Ascending aorta (tissue), 2 donors: ENCODE data around the gene NOCT. TPM values are rescaled to one million over a fixed set of nuclear protein-coding genes. Genes with fewer than 3 reads are reported as not detected.
"Not testable (repeated sequence)": the region's sequence is repeated elsewhere in the genome, so short reads cannot be mapped to it uniquely, and the experiment has no call there.

Experiments
- DNase-seq, 2 donors: peaks; one replicate each; pipeline ENCODE4 v3.0.0-alpha.2; 2019; ENCODE audit warnings: low spot score in 2 of 2
- H3K27ac ChIP-seq, 2 donors: fragments of 200-600 bp; sonication (generic); one replicate each; pipeline ENCODE4 v1.5.1; 2016 to 2017; ENCODE audit warnings: mild to moderate bottlenecking in 1 of 2
- H3K27me3 ChIP-seq: fragments of 200-600 bp; sonication (generic); one replicate; pipeline ENCODE4 v1.5.1; 2017
- H3K36me3 ChIP-seq, 2 donors: fragments of 200-600 bp; sonication (generic); one replicate each; pipeline ENCODE4 v1.5.1; 2016
- H3K4me1 ChIP-seq, 2 donors: fragments of 200-600 bp; sonication (generic); one replicate each; pipeline ENCODE4 v1.5.1; 2016 to 2017; ENCODE audit warnings: mild to moderate bottlenecking in 1 of 2
- H3K4me3 ChIP-seq, 2 donors: fragments of 200-600 bp; sonication (generic); one replicate each; pipeline ENCODE4 v1.5.1; 2016 to 2017; ENCODE audit warnings: mild to moderate bottlenecking in 1 of 2
- H3K9me3 ChIP-seq, 2 donors: fragments of 200-600 bp; sonication (generic); one replicate each; pipeline ENCODE4 v1.5.1; 2016
- CTCF ChIP-seq, 3 experiments: fragments of 200-600 bp in 2 of 3; fragments of 450-650 bp in 1 of 3; sonication (generic) in 2 of 3; IDR thresholded peaks; one replicate each; pipeline ENCODE4 v1.5.1; 2016 to 2019; ENCODE audit warnings: antibody characterized with exemption in 3 of 3, mild to moderate bottlenecking in 1 of 3, moderate library complexity in 1 of 3
- intact Hi-C: fragments of 100-400 bp; cut with DNase I; formaldehyde crosslinking; loops from one replicate; pipeline ENCODE4 v1.15.1; 2023
- total RNA-seq: library from RNA; depleted of rRNA; stranded (reverse); fragments of >200 nt; gene quantifications from one replicate; pipeline ENCODE4 v1.1.0, GENCODE V29; 2016

NOCT gene
- total RNA-seq, 1 donor from 2014 or later = 9.9 TPM

GRCh38 chr4:138983690-138984089 is 31.9 kb upstream of the NOCT start:
- no peak for DNase-seq
- Histone ChIP-seq H3K4me3 (no peak overlapping the region), H3K36me3 (no peaks in the 10 kb centered on the region), H3K9me3 (no peaks in the 10 kb centered on the region), H3K27me3 (no peaks in the 10 kb centered on the region), H3K27ac (no peak overlapping the region), H3K4me1 (no peaks in the 10 kb centered on the region)
- no peak for TF ChIP-seq CTCF (IDR thresholded peaks at IDR 0.05)
- intact Hi-C loops = no loop called here

- Histone ChIP-seq H3K9me3 (no peaks in the 10 kb centered on the region), H3K27me3 (no peaks in the 10 kb centered on the region), H3K4me1 (no peaks in the 10 kb centered on the region), H3K36me3 (no peaks in the 10 kb centered on the region), H3K27ac (no peak overlapping the region), H3K4me3 (no peak overlapping the region)
- TF ChIP-seq CTCF (IDR thresholded peaks at IDR 0.05) = no peak
- no peak for DNase-seq
- intact Hi-C loops = no loop called here
Measured at GRCh38 chr4:138984647-138985046, 30.9 kb upstream of the NOCT start.

- intact Hi-C loops = no loop called here
- Histone ChIP-seq H3K9me3 (no peaks in the 10 kb centered on the region), H3K4me3 (no peak overlapping the region), H3K4me1 (no peaks in the 10 kb centered on the region), H3K27ac (no peak overlapping the region), H3K36me3 (no peaks in the 10 kb centered on the region), H3K27me3 (no peaks in the 10 kb centered on the region)
- no peak for TF ChIP-seq CTCF (IDR thresholded peaks at IDR 0.05)
- no peak for DNase-seq
Measured at GRCh38 chr4:138992676-138993075, 22.9 kb upstream of the NOCT start.

- no peak overlapping the region for H3K4me3 ChIP-seq
- no peak for TF ChIP-seq CTCF (IDR thresholded peaks at IDR 0.05)
- no peak overlapping the region for H3K27ac ChIP-seq
- no peaks in the 10 kb centered on the region for H3K27me3 ChIP-seq
- no peaks in the 10 kb centered on the region for H3K36me3 ChIP-seq
- H3K4me1 ChIP-seq = no peaks in the 10 kb centered on the region
- no peaks in the 10 kb centered on the region for H3K9me3 ChIP-seq
- no peak for DNase-seq
- intact Hi-C loops = no loop called here
Measured at GRCh38 chr4:138996090-138996489, 19.5 kb upstream of the NOCT start.

GRCh38 chr4:138999666-139000065 is 15.9 kb upstream of the NOCT start:
- H3K27ac ChIP-seq = no peak overlapping the region
- no peaks in the 10 kb centered on the region for H3K36me3 ChIP-seq
- no peaks in the 10 kb centered on the region for H3K9me3 ChIP-seq
- no peak for TF ChIP-seq CTCF (IDR thresholded peaks at IDR 0.05)
- no peak for DNase-seq
- H3K27me3 ChIP-seq = no peaks in the 10 kb centered on the region
- no peaks in the 10 kb centered on the region for H3K4me1 ChIP-seq
- no peak overlapping the region for H3K4me3 ChIP-seq
- intact Hi-C loops = no loop called here

GRCh38 chr4:139000134-139000533 is 15.4 kb upstream of the NOCT start:
- H3K4me3 ChIP-seq, H3K4me1 ChIP-seq, H3K36me3 ChIP-seq, H3K9me3 ChIP-seq, H3K27me3 ChIP-seq, H3K27ac ChIP-seq, intact Hi-C loops, DNase-seq: not testable (repeated sequence)

- intact Hi-C loops, H3K27me3 ChIP-seq, DNase-seq, H3K9me3 ChIP-seq, H3K27ac ChIP-seq, H3K36me3 ChIP-seq, H3K4me3 ChIP-seq, H3K4me1 ChIP-seq: not testable (repeated sequence)
Measured at GRCh38 chr4:139001430-139001829, 14.2 kb upstream of the NOCT start.

GRCh38 chr4:139003668-139004067 is 11.9 kb upstream of the NOCT start:
- H3K9me3 ChIP-seq, H3K4me1 ChIP-seq, H3K36me3 ChIP-seq, H3K27me3 ChIP-seq, intact Hi-C loops, DNase-seq, H3K4me3 ChIP-seq, H3K27ac ChIP-seq: not testable (repeated sequence)
